GM21381 (cell line): Measurements from ENCODE around the gene FOXN3.
"Not testable (repeated sequence)": the region's sequence is repeated elsewhere in the genome, so short reads cannot be mapped to it uniquely, and the experiment has no call there.

Experiments used
- ATAC-seq: cut with Tn5 transposase; IDR thresholded peaks from one replicate; pipeline ENCODE4 v1.9.1; 2021; ENCODE audit warnings: mild to moderate bottlenecking, moderate library complexity; ENCODE audit not compliant: unreplicated experiment

FOXN3 gene

GRCh38 chr14:89111766-89112543, 305.1 kb downstream of the FOXN3 start:
- ATAC-seq, result not testable (repeated sequence)

GRCh38 chr14:89111232-89111631, 305.8 kb downstream of the FOXN3 start:
- ATAC-seq, result not testable (repeated sequence)

GRCh38 chr14:89110110-89110509, 306.9 kb downstream of the FOXN3 start:
- no peak for ATAC-seq

- ATAC-seq, result no peak
These were observed 308.4 kb downstream of the FOXN3 start for GRCh38 chr14:89108608-89109007.

GRCh38 chr14:89107626-89108025, 309.4 kb downstream of the FOXN3 start:
- ATAC-seq, result no peak
